Measurements from ENCODE around the gene SH3PXD2A.

SH3PXD2A gene

GRCh38 chr10:103877861-103878260 is 22.5 kb upstream of the SH3PXD2A start:
- no peaks in the 10 kb centered on the region for H3K27me3 ChIP-seq (ENCODE audit: control insufficient read depth, insufficient read depth, low read length)
- no peak overlapping the region for H3K27ac ChIP-seq (ENCODE audit: low read length)
- WGBS (ENCODE audit: insufficient coverage, insufficient read length) = no CpG with 5 or more reads among the region's 1 CpG
- no peak for DNase-seq (ENCODE audit: low read depth, low spot score)
- no peaks in the 10 kb centered on the region for H3K4me1 ChIP-seq (ENCODE audit: control insufficient read depth, insufficient read depth, low read length)
- H3K9me3 ChIP-seq (ENCODE audit: control insufficient read depth, insufficient read depth, low read length) = no peaks in the 10 kb centered on the region
- H3K36me3 ChIP-seq (ENCODE audit: control insufficient read depth, insufficient read depth, low read length) = peaks cover 4% of the 10 kb centered on the region; the same call in 1 of the 2 replicates
- no peak overlapping the region for H3K4me3 ChIP-seq (ENCODE audit: low read length)

GRCh38 chr10:103876155-103876554 is 20.8 kb upstream of the SH3PXD2A start:
- no peaks in the 10 kb centered on the region for H3K9me3 ChIP-seq (ENCODE audit: control insufficient read depth, insufficient read depth, low read length)
- no peak overlapping the region for H3K27ac ChIP-seq (ENCODE audit: low read length)
- H3K4me3 ChIP-seq (ENCODE audit: low read length) = no peak overlapping the region
- H3K4me1 ChIP-seq (ENCODE audit: control insufficient read depth, insufficient read depth, low read length) = no peaks in the 10 kb centered on the region
- DNase-seq (ENCODE audit: low read depth, low spot score) = no peak
- H3K27me3 ChIP-seq (ENCODE audit: control insufficient read depth, insufficient read depth, low read length) = no peaks in the 10 kb centered on the region
- H3K36me3 ChIP-seq (ENCODE audit: control insufficient read depth, insufficient read depth, low read length) = no peaks in the 10 kb centered on the region; the same call in 1 of the 2 replicates
- WGBS (ENCODE audit: insufficient coverage, insufficient read length) = no CpG with 5 or more reads among the region's 5 CpGs

GRCh38 chr10:103874730-103875129 is 19.4 kb upstream of the SH3PXD2A start:
- no peak for DNase-seq (ENCODE audit: low read depth, low spot score)
- Histone ChIP-seq H3K4me1 (ENCODE audit: control insufficient read depth, insufficient read depth, low read length) (no peaks in the 10 kb centered on the region), H3K4me3 (ENCODE audit: low read length) (no peak overlapping the region), H3K36me3 (ENCODE audit: control insufficient read depth, insufficient read depth, low read length) (no peaks in the 10 kb centered on the region; the same call in 1 of the 2 replicates), H3K9me3 (ENCODE audit: control insufficient read depth, insufficient read depth, low read length) (no peaks in the 10 kb centered on the region), H3K27me3 (ENCODE audit: control insufficient read depth, insufficient read depth, low read length) (no peaks in the 10 kb centered on the region), H3K27ac (ENCODE audit: low read length) (no peak overlapping the region)
- WGBS (ENCODE audit: insufficient coverage, insufficient read length) = no CpG with 5 or more reads among the region's 6 CpGs

- no peaks in the 10 kb centered on the region for H3K27me3 ChIP-seq (ENCODE audit: control insufficient read depth, insufficient read depth, low read length)
- H3K27ac ChIP-seq (ENCODE audit: low read length) = no peak overlapping the region
These were observed 17.0 kb upstream of the SH3PXD2A start for GRCh38 chr10:103872137-103872931.

GRCh38 chr10:103871006-103871405 is 15.6 kb upstream of the SH3PXD2A start:
- no peak overlapping the region for H3K4me3 ChIP-seq (ENCODE audit: low read length)
- WGBS (ENCODE audit: insufficient coverage, insufficient read length) = no CpG with 5 or more reads among the region's 7 CpGs
- no peaks in the 10 kb centered on the region for H3K4me1 ChIP-seq (ENCODE audit: control insufficient read depth, insufficient read depth, low read length)
- DNase-seq (ENCODE audit: low read depth, low spot score) = no peak
- H3K9me3 ChIP-seq (ENCODE audit: control insufficient read depth, insufficient read depth, low read length) = no peaks in the 10 kb centered on the region
- H3K36me3 ChIP-seq (ENCODE audit: control insufficient read depth, insufficient read depth, low read length) = no peaks in the 10 kb centered on the region
- H3K27ac ChIP-seq (ENCODE audit: low read length) = no peak overlapping the region
- no peaks in the 10 kb centered on the region for H3K27me3 ChIP-seq (ENCODE audit: control insufficient read depth, insufficient read depth, low read length)

More at GRCh38 chr10:103872137-103872931, 17.0 kb upstream of the SH3PXD2A start:
- no peaks in the 10 kb centered on the region for H3K9me3 ChIP-seq (ENCODE audit: control insufficient read depth, insufficient read depth, low read length)
- no peak for DNase-seq (ENCODE audit: low read depth, low spot score)
- WGBS (ENCODE audit: insufficient coverage, insufficient read length) = no CpG with 5 or more reads among the region's 16 CpGs
- no peaks in the 10 kb centered on the region for H3K36me3 ChIP-seq (ENCODE audit: control insufficient read depth, insufficient read depth, low read length)
- no peak overlapping the region for H3K4me3 ChIP-seq (ENCODE audit: low read length)
- H3K4me1 ChIP-seq (ENCODE audit: control insufficient read depth, insufficient read depth, low read length) = no peaks in the 10 kb centered on the region

GRCh38 chr10:103870516-103870915 is 15.1 kb upstream of the SH3PXD2A start:
- H3K4me1 ChIP-seq (ENCODE audit: control insufficient read depth, insufficient read depth, low read length) = no peaks in the 10 kb centered on the region
- no peaks in the 10 kb centered on the region for H3K27me3 ChIP-seq (ENCODE audit: control insufficient read depth, insufficient read depth, low read length)
- no CpG with 5 or more reads among the region's 8 CpGs for WGBS (ENCODE audit: insufficient coverage, insufficient read length)
- no peaks in the 10 kb centered on the region for H3K9me3 ChIP-seq (ENCODE audit: control insufficient read depth, insufficient read depth, low read length)
- H3K36me3 ChIP-seq (ENCODE audit: control insufficient read depth, insufficient read depth, low read length) = no peaks in the 10 kb centered on the region
- DNase-seq (ENCODE audit: low read depth, low spot score) = no peak
- no peak overlapping the region for H3K27ac ChIP-seq (ENCODE audit: low read length)
- H3K4me3 ChIP-seq (ENCODE audit: low read length) = no peak overlapping the region

- Histone ChIP-seq H3K27me3 (ENCODE audit: control insufficient read depth, insufficient read depth, low read length) (no peaks in the 10 kb centered on the region), H3K4me3 (ENCODE audit: low read length) (no peak overlapping the region), H3K9me3 (ENCODE audit: control insufficient read depth, insufficient read depth, low read length) (no peaks in the 10 kb centered on the region), H3K27ac (ENCODE audit: low read length) (no peak overlapping the region), H3K36me3 (ENCODE audit: control insufficient read depth, insufficient read depth, low read length) (no peaks in the 10 kb centered on the region), H3K4me1 (ENCODE audit: control insufficient read depth, insufficient read depth, low read length) (no peaks in the 10 kb centered on the region)
- no peak for DNase-seq (ENCODE audit: low read depth, low spot score)
- no CpG with 5 or more reads among the region's 4 CpGs for WGBS (ENCODE audit: insufficient coverage, insufficient read length)
These were observed 14.0 kb upstream of the SH3PXD2A start for GRCh38 chr10:103869336-103869735.

- no peak overlapping the region for H3K27ac ChIP-seq (ENCODE audit: low read length)
- DNase-seq (ENCODE audit: low read depth, low spot score) = no peak
- no peaks in the 10 kb centered on the region for H3K36me3 ChIP-seq (ENCODE audit: control insufficient read depth, insufficient read depth, low read length)
- WGBS (ENCODE audit: insufficient coverage, insufficient read length) = no CpG with 5 or more reads among the region's 1 CpG
- no peaks in the 10 kb centered on the region for H3K4me1 ChIP-seq (ENCODE audit: control insufficient read depth, insufficient read depth, low read length)
- no peaks in the 10 kb centered on the region for H3K9me3 ChIP-seq (ENCODE audit: control insufficient read depth, insufficient read depth, low read length)
- no peak overlapping the region for H3K4me3 ChIP-seq (ENCODE audit: low read length)
- no peaks in the 10 kb centered on the region for H3K27me3 ChIP-seq (ENCODE audit: control insufficient read depth, insufficient read depth, low read length)
These were observed 12.8 kb upstream of the SH3PXD2A start for GRCh38 chr10:103868200-103868599.

- Histone ChIP-seq H3K36me3 (ENCODE audit: control insufficient read depth, insufficient read depth, low read length) (no peaks in the 10 kb centered on the region), H3K27me3 (ENCODE audit: control insufficient read depth, insufficient read depth, low read length) (peaks cover 4% of the 10 kb centered on the region), H3K27ac (ENCODE audit: low read length) (no peak overlapping the region), H3K4me1 (ENCODE audit: control insufficient read depth, insufficient read depth, low read length) (no peaks in the 10 kb centered on the region), H3K4me3 (ENCODE audit: low read length) (no peak overlapping the region), H3K9me3 (ENCODE audit: control insufficient read depth, insufficient read depth, low read length) (no peaks in the 10 kb centered on the region)
- no peak for DNase-seq (ENCODE audit: low read depth, low spot score)
- WGBS (ENCODE audit: insufficient coverage, insufficient read length) = no CpG with 5 or more reads among the region's 1 CpG
These were observed 6.1 kb upstream of the SH3PXD2A start for GRCh38 chr10:103861505-103861904.

GRCh38 chr10:103859161-103860086 is 4.0 kb upstream of the SH3PXD2A start:
- Histone ChIP-seq H3K4me1 (ENCODE audit: control insufficient read depth, insufficient read depth, low read length) (0 out of 2 replicates have a peak, but pooled peaks cover 2% of the 10 kb centered on the region), H3K4me3 (ENCODE audit: low read length) (no peak overlapping the region), H3K27me3 (ENCODE audit: control insufficient read depth, insufficient read depth, low read length) (peaks cover 8% of the 10 kb centered on the region), H3K9me3 (ENCODE audit: control insufficient read depth, insufficient read depth, low read length) (no peaks in the 10 kb centered on the region), H3K36me3 (ENCODE audit: control insufficient read depth, insufficient read depth, low read length) (no peaks in the 10 kb centered on the region; the same call in 1 of the 2 replicates), H3K27ac (ENCODE audit: low read length) (no peak overlapping the region)
- WGBS (ENCODE audit: insufficient coverage, insufficient read length) = no CpG with 5 or more reads among the region's 15 CpGs
- peak; percentile 47 for DNase-seq (ENCODE audit: low read depth, low spot score)

Data from iPS DF 6.9 (cell line).